IPS-NIHi11 (cell line): ENCODE measurements around the gene P2RY6.
"Not testable (repeated sequence)": the region's sequence is repeated elsewhere in the genome, so short reads cannot be mapped to it uniquely, and the experiment has no call there.

Experiments used
- DNase-seq: peaks from one replicate; pipeline ENCODE4 v3.0.0; 2012; ENCODE audit warnings: mixed read lengths, low spot score

Gene P2RY6, protein sequence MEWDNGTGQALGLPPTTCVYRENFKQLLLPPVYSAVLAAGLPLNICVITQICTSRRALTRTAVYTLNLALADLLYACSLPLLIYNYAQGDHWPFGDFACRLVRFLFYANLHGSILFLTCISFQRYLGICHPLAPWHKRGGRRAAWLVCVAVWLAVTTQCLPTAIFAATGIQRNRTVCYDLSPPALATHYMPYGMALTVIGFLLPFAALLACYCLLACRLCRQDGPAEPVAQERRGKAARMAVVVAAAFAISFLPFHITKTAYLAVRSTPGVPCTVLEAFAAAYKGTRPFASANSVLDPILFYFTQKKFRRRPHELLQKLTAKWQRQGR

DNA sequence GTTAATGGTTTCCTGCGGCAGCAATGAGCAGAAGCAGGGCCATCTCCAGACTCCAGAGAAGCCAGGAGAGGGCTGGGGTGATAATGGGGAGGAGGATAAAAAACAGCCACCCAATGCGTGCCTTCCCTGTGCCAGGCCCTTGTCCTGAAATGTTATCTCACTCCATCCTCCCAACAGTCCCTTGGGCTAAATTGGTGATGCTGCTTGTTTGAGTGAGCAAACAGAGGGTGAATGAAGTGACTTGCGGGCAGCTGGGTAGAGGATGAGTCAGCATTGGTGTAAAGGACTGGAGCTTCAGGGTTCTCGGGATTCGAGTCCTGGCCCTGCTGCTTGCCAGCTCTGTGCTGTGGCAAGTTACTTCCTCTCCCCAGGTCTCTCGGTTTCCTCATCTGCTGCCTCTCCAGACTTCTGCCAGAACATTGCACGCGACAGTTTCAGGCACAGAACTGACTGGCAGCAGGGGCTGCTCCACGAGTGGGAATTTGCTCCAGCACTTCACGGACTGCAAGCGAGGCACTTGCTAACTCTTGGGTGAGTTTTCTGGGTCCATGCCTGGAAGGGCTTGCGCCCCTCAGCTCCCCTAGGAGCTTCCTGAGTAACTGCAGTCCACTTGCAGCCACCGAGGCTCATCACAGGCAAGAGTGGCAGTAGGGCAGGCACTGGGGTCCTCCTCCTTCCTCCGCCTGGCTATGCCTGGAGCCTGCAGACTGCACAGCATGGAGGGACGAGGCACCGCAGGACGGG, at the start of gene P2RY6:
Gene P2RY6 (plus strand): TSS at position 403 of the 744 bp plus-strand sequence. CDS start 24,181 bp downstream, outside the sequence.
- no peak for DNase-seq

DNA sequence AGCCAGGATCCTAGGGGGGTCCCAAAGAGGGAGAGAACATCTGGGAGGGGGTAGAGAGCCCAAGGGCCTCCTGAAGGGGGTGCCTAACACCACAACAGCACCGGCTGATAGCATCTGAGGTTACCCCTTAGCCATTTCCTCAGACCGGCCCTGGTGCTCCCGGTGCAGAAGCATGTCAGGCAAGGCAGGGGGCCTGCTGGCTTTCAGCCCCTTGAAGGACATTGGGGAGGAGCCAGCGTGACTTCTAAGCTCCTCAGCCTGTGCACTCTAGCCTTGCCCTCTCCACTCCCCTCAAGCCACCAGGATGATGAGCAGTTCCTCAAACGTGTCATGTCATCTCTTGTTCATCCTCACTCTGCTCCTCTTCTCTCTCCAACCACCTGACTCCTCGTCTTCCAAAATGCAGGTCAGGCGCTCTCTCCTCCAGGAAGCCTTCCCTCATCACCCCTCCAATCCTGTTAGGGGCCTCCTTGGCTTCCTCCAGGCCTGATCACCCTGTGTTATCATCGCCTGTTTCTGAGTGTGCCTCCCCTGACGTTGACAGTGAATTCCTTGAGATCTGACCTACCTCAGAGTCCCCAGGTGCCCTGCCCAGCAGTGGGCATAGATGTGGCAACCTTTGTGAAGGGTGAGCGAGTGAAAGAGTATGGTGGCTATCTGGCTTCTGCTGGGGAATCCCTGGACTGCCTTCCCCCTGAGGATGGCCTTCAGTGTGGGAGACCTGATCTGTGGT, 48.0 kb upstream of the P2RY6 start:
- no peak for DNase-seq

DNA sequence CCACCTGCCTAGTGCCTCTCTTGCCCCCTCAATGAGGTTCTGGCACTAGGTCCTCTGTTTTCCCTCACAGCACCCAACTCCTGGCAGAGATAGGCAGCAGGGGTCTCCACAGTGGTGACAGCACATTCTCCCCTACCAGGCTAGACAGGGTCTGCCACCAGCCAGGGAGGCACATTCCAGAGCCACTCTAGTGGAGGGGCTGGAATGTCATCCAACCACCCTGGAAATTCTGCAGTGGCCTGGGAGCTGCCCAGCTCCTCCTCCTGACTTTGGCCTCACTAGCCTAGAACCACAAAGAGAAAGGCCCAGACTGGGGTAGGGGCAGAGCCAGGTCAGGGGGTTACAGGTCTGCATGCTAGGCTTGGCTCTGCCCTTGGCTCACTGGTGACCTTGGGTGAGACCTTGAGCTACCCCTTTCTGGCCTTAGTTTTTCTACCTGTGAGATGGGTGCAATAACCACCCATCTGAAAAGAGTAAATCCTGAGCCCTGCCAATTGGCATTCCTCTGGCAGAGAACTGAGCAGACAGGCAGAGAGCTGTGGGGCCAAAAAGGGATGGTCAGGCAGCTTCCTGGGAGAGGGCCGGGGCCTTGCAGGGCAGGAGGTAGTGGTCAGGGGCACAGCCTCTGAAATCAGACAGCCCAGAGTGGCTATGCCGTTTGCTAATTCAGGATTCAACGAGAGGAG, 47.0 kb upstream of the P2RY6 start:
- DNase-seq: no peak

DNA sequence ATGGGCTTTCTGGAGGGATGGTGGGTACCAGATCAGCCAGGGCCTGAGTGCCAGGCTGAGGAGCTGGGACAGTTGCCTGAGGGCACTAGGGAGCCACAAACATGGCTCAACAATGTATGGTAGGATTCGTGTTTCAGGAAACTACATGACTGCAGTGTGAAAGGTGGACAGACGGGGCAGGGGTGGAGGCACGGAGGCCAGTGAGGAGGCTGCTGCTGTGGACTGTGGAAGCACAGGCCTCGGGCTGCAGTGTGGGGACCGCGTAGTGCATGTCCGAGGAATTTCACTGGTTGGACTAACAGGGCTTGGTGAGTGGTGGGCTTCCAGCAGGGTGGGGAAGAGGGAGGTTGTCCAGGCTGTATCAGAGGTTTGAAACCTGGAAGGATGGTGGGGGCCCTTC, 46.3 kb upstream of the P2RY6 start:
- no peak for DNase-seq

DNA sequence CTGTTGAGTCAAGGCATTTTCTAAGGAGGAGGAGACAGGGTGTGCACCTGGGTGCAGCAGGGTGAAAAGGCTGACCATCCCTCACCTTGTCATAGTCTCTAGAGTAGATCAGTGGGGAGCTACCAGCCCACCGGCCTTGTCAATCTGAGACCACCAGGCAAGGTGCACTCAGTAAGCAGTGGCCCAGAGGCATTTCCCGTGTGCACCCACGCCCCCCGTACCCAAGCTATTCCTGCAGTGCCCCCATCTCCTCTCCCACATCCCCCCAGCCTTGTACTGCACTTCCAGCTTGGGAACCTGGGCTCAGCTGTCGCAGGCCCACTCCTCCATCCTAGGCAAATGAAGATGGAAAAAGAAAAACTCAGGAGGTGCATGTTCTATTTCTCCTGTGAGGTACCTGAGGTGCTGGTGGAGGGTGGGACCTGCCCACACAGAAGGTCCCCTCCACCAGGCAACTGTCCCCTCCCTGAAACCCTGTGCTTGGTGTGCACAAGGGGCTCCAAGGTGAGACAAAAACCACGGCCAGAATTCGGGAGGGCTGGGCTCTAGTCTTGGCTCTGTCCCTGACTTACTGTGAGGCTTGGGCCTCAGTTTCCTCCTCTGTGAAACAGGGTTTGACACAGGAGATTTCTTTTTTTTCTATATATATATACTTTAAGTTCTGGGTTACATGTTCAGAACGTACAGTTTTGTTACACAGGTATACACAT, 45.7 kb upstream of the P2RY6 start:
- DNase-seq: no peak

DNA sequence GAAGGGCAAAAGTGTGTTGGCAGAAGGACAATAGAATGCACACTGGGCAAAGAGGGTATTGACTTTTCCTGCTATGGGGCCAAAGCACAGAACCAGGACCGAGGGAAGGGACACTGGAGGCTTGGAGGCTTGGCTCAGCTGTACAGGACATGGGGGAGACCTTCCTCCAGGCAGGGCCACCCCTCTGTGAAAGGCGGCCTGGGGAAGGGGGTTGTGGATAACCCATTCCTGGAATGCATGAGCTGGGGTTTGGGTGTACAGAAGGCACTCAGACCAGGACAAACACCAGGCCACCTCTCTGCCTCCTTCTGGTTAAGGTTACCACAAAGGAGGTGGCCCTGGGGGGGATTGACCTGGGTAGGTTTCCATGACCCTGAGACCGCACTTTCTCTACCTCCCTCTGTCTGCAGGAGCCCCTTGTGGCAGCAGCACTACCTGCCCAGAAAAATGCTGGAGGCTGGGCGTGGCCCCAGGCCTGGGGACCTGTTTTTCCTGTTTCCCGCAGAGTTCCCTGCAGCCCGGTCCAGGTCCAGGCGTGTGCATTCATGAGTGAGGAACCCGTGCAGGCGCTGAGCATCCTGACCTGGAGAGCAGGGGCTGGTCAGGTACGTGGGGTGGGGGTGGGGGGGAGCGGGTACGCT, 44.4 kb upstream of the P2RY6 start:
- peak; percentile 88 for DNase-seq

DNA sequence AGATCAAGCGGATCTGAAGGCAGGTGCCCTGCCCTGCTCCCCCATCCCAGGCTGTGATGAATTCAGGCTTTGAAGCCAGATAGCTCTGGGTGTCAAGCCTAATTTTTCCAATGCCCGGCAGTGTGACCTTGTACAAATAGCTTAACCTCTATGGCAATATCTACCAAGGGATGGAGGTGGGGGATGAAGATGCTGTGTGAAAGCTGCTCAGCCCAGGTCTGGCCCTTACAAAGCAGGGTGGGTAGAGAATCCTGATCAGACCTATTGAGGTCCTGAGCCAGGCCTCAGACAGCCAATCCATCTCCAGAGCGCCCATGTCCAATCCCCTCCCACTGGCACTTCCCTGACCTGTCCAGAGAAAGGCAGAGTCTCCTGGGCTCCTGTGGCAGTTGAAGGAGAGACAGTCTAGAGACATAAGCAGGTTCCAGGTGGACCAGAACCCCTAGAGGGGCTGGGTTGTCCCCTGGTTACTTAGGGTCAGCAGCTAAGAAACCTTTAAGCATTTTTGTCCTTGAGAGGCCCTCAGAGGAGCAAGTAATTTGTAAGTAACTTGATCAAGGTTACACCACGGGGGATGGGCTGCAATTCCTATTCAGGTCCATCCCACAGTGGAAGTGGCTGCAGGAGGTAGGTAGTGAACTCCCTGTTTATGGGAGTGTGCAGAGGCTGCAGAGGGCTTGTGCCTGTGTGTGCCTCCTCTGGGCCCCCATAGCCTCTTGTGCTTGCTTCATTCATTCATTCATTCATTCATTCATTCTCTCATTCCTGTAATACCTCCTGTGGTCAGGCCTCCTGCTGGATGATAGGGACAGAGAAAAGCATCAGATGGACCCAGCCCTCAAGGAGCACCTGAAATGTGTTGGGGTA, 43.6 kb upstream of the P2RY6 start:
- no peak for DNase-seq

DNA sequence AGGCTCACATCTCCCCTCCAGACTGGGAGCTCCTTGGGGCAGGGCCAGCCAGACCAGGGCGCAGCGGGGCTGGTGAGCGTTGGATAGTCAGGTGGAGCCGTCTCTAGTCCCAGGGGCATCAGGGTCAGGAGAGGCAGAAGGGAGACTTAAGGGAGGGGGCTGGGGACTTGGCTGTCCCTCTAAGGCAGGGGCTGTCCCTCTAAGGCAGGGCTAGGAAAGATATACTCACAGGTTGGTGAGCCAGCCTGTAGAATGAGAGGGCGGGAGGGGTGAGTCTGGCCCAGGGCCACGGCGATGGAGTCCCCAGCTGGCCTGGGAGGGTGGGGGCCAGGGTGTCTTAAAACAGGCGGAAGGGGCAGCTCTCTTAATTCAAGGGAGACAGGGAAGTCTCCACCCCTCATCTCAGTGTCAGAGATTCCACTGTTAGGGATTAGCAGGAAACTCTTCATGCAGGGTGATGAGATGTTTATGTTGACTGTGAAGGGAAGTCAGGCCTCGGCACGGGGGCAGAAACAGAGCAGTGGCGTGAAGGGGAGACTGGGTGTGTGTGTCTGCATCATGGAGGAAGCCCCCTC, 42.7 kb upstream of the P2RY6 start:
- DNase-seq: no peak

DNA sequence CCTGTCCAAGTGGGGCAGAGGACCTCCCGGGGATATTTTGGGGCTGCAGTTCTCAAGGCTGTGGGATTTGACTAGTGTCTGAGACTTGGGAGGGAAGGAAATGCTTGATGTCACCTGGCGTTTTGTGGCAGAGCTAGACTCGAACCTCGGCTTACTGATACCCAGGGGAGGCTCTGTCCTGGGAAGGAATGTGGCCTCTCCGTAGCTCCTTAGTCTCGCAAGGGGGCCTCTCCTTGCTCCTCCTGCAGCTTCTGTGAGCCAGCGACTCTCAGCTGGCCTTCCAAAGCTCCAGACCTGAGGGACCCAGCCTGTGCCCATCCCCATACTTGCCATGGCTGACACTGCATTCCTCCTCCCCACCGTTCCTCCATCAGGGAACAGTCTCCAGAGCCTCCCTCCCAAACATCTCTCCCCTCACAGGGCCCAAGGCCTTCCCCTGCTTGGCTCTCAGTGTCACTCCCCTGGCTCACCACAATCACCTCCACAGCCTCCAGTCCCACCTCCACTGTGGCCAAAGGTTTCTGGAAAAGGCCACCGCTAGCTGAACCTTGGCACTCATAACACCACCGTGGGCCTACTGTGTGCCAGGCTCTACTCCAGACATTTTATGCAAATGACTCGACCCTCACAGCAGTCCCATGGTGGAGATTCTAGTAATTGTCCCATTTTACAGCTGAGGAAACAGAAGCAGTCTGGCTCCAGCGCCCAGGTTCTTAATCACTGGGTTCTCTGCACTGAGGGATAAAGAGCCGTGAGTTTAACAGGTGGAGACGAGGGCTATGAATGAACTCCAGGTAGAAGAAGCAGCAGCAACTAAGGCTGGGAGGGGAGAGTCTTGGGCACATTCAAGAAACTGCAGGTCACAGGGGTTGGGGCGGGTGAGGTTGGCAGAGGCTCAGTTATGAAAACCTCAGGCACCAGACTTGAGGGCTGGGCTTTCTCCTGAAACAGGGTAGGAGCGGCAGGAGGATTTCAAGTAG, 42.0 kb upstream of the P2RY6 start:
- DNase-seq: no peak

DNA sequence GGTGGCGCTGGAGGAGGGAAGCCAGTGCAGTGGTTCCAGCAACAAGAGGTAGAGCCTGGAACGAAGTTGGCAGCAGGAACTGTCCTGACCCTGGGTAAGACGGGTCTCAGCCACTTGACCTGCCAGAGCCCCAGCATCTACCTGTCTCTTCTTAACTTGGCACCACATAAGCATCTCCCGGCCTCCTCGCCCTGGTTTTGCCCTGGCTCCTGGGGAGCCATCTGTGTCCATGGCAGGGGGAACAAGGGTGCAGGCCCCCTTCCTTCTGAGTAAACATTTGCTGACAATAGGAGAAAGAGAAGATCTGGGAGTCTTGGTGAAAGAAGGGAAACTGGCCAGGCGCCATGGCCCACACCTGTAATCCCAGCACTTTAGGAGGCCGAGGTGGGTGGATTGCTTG, 41.2 kb upstream of the P2RY6 start:
- no peak for DNase-seq

DNA sequence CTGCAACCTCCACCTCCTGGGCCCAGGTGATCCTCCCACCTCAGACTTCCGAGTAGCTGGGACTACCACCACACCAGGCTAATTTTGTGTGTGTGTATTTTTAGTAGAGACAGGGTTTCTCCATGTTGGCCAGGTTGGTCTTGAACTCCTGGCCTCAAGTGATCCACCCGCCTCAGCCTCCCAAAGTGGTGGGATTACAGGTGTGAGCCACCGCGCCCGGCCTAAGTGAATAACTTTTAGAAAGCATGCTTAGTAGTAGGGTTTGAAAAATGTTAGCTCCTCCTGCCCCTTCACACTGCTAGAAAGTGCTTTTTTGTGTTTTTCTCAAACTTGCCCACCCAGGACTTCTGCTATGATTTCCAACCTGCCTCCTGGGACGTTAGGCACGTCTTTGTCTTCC, 39.7 kb upstream of the P2RY6 start:
- not testable (repeated sequence) for DNase-seq

DNA sequence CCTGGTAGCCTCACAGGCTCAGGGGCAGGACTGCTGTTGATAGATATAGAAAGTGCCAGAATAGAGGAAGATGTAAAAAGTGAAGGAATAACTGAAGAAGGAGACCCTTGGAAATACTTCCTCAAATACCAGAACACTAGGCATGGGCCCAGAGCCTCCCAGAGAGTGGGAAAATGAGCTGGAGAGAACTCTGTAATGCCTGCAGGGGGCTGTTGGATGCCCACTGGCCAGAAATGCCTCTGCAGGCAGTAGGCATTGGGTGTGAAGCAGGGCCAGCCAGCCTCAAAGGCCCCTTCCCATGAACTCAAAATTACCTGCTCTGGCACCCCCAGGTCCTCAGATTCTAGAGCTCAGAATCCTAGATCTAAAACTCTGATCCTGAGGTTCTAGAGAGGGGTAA, 38.9 kb upstream of the P2RY6 start:
- no peak for DNase-seq

DNA sequence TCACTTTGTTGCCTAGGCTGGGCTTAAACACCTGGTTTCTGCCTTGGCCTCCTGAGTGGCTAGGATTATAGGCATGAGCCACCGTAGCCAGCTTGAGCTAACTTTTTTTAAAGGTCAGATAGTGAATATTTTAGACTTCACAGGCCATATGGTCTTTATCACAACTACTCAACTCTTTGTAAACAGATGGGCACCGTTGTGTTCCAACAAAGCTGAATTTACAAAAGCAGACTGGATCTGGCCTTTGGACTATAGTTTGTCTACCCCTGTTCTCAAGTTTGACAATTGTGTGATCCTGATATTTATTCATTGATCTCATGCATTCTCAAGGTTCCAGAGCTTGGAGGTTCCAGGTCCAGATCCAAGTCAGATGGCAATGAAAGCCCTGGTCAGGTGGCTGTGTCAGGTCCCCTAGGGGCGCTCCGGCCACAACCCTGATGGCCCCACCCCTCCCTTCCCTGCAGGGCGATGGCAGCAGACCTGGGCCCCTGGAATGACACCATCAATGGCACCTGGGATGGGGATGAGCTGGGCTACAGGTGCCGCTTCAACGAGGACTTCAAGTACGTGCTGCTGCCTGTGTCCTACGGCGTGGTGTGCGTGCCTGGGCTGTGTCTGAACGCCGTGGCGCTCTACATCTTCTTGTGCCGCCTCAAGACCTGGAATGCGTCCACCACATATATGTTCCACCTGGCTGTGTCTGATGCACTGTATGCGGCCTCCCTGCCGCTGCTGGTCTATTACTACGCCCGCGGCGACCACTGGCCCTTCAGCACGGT, 38.3 kb upstream of the P2RY6 start:
- DNase-seq: no peak

DNA sequence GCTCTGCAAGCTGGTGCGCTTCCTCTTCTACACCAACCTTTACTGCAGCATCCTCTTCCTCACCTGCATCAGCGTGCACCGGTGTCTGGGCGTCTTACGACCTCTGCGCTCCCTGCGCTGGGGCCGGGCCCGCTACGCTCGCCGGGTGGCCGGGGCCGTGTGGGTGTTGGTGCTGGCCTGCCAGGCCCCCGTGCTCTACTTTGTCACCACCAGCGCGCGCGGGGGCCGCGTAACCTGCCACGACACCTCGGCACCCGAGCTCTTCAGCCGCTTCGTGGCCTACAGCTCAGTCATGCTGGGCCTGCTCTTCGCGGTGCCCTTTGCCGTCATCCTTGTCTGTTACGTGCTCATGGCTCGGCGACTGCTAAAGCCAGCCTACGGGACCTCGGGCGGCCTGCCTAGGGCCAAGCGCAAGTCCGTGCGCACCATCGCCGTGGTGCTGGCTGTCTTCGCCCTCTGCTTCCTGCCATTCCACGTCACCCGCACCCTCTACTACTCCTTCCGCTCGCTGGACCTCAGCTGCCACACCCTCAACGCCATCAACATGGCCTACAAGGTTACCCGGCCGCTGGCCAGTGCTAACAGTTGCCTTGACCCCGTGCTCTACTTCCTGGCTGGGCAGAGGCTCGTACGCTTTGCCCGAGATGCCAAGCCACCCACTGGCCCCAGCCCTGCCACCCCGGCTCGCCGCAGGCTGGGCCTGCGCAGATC, 37.5 kb upstream of the P2RY6 start:
- no peak for DNase-seq

DNA sequence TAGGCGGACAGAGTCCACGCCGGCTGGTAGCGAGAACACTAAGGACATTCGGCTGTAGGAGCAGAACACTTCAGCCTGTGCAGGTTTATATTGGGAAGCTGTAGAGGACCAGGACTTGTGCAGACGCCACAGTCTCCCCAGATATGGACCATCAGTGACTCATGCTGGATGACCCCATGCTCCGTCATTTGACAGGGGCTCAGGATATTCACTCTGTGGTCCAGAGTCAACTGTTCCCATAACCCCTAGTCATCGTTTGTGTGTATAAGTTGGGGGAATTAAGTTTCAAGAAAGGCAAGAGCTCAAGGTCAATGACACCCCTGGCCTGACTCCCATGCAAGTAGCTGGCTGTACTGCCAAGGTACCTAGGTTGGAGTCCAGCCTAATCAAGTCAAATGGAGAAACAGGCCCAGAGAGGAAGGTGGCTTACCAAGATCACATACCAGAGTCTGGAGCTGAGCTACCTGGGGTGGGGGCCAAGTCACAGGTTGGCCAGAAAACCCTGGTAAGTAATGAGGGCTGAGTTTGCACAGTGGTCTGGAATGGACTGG, 36.8 kb upstream of the P2RY6 start:
- no peak for DNase-seq

DNA sequence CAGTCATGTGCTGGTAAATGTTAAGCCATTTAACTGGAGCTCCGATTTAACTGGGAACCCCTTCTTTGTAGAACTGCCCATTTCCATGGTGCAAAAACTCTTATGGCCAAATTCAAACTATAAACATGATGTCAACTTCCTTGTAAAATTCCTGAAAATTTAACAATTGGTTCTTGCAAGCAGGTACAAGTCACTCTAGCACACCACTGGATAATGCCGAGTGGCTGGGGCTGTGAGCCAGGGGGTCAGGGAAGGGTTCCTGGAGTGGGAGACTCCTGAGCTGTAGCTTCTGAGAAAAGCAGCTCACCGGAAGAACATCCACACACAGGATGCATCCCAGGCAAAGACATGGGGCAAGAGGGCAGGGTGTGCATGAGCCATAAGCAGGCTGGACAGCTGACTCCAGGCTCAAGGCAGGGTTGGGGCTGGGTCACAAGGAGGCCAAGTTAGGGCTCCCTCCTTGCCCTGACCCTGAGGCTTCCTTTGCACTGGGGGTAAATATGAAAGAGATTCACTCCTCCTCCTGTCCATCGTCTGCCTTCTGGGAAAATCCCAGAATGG, 35.9 kb upstream of the P2RY6 start:
- DNase-seq: no peak

DNA sequence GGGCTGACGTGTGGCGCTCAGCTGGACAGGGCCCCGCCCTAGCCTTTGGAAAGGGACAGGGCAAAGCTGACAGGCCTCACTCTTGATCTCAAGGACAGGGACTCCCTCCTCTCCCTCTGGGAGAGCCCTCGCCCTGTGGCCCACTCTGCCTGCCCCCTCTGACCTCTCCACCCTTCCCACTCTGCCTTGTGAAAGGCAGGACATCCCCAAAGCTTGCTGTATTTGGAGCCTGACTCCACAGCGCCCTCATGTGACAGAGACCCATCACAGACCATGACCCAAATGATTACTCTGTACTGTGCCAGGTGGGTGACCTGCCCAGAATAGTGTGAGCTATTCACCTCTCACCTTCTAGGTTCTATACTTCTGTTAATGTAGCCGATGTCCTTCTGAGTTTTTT, 35.3 kb upstream of the P2RY6 start:
- DNase-seq: peak; percentile 84
